Right lobe of liver (tissue), 4 donors: ENCODE results near the gene SPATA16.

Source experiments
- CTCF ChIP-seq, 4 donors: fragments of 200-600 bp in 3 of 4; fragments of 450-650 bp in 1 of 4; IDR thresholded peaks; one replicate each; pipeline versions ENCODE4 v1.5.1 to v1.8.0; 2016 to 2022; ENCODE audit warnings: antibody characterized with exemption in 4 of 4, mild to moderate bottlenecking in 2 of 4
- POLR2A ChIP-seq: fragments of 450-650 bp; IDR thresholded peaks from one replicate; pipeline ENCODE4 v1.6.1; 2017; ENCODE audit warnings: antibody characterized with exemption, mild to moderate bottlenecking
- donor health status: DM: no; HTN: no; CAD: no.
- donor health status: DM: no; HTN: no; CAD: no.
- donor health status: DM: no; HTN: yes; CAD: no.

DNA sequence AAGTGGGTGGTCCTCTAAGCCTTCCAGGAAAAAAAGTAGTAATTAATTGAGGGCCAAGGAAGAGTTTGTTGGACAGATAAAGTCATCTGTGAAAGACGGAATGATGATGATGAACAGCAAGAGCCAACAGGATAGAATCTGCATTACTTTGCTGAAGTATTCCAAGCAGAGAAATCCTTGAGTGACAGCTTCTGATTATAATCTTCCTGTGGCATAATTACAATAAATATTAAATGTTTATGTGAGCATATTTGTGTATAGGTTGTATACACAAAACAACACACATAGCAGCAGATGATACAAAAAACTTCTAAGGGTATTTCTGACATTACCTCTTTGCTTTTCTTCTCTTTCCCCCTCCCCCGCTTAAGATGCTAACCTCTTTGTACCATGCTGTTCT is 147.6 kb downstream of the SPATA16 start:
- TF ChIP-seq CTCF (IDR thresholded peaks at IDR 0.05) (no peak), POLR2A (no peak)
